ENCODE data around the gene AKAP6.

AKAP6 gene

GRCh38 chr14:32657081-32657480 is 328.0 kb downstream of the AKAP6 start:
- no peak overlapping the region for H2AFZ ChIP-seq (ENCODE audit: low read depth)
- no peaks in the 10 kb centered on the region for H3K79me2 ChIP-seq (ENCODE audit: insufficient read depth, low read depth)
- no peak overlapping the region for H3K4me3 ChIP-seq (IDR thresholded peaks at IDR 0.05; ENCODE audit: insufficient read depth, low read depth, low read length)
- no peaks in the 10 kb centered on the region for H3K36me3 ChIP-seq (ENCODE audit: insufficient read depth)
- H3K27ac ChIP-seq, result no peak overlapping the region
- H3K4me1 ChIP-seq (ENCODE audit: low read depth, poor library complexity, severe bottlenecking), result no peaks in the 10 kb centered on the region
- no peaks in the 10 kb centered on the region for H4K20me1 ChIP-seq (ENCODE audit: insufficient read depth)
- no peak overlapping the region for H3K9ac ChIP-seq
- TF ChIP-seq CTCF (conservative IDR thresholded peaks at IDR 0.05; ENCODE audit: low read depth, low read length), result no peak
- H3K4me2 ChIP-seq, result no peak overlapping the region
- no peaks in the 10 kb centered on the region for H3K27me3 ChIP-seq (ENCODE audit: insufficient read depth, low read depth)

GRCh38 chr14:32661216-32661615 is 332.1 kb downstream of the AKAP6 start:
- Histone ChIP-seq H3K79me2 (ENCODE audit: insufficient read depth, low read depth) (no peaks in the 10 kb centered on the region), H3K27me3 (ENCODE audit: insufficient read depth, low read depth) (no peaks in the 10 kb centered on the region), H2AFZ (ENCODE audit: low read depth) (no peak overlapping the region), H3K4me3 (IDR thresholded peaks at IDR 0.05; ENCODE audit: insufficient read depth, low read depth, low read length) (no peak overlapping the region), H3K4me2 (no peak overlapping the region), H4K20me1 (ENCODE audit: insufficient read depth) (no peaks in the 10 kb centered on the region), H3K4me1 (ENCODE audit: low read depth, poor library complexity, severe bottlenecking) (no peaks in the 10 kb centered on the region), H3K36me3 (ENCODE audit: insufficient read depth) (no peaks in the 10 kb centered on the region), H3K9ac (no peak overlapping the region), H3K27ac (no peak overlapping the region)
- TF ChIP-seq CTCF (conservative IDR thresholded peaks at IDR 0.05; ENCODE audit: low read depth, low read length), result no peak

- H3K27me3 ChIP-seq (ENCODE audit: insufficient read depth, low read depth), result no peaks in the 10 kb centered on the region
- H3K36me3 ChIP-seq (ENCODE audit: insufficient read depth), result no peaks in the 10 kb centered on the region
- H4K20me1 ChIP-seq (ENCODE audit: insufficient read depth), result no peaks in the 10 kb centered on the region
- H3K27ac ChIP-seq, result no peak overlapping the region
- TF ChIP-seq CTCF (conservative IDR thresholded peaks at IDR 0.05; ENCODE audit: low read depth, low read length), result no peak
- H3K79me2 ChIP-seq (ENCODE audit: insufficient read depth, low read depth), result no peaks in the 10 kb centered on the region
- no peak overlapping the region for H3K4me2 ChIP-seq
- no peak overlapping the region for H2AFZ ChIP-seq (ENCODE audit: low read depth)
- H3K4me3 ChIP-seq (IDR thresholded peaks at IDR 0.05; ENCODE audit: insufficient read depth, low read depth, low read length), result no peak overlapping the region
- H3K4me1 ChIP-seq (ENCODE audit: low read depth, poor library complexity, severe bottlenecking), result no peaks in the 10 kb centered on the region
- H3K9ac ChIP-seq, result no peak overlapping the region
These were observed 333.1 kb downstream of the AKAP6 start for GRCh38 chr14:32662211-32662610.

- Histone ChIP-seq H3K4me3 (IDR thresholded peaks at IDR 0.05; ENCODE audit: insufficient read depth, low read depth, low read length) (no peak overlapping the region), H3K36me3 (ENCODE audit: insufficient read depth) (no peaks in the 10 kb centered on the region), H3K9ac (no peak overlapping the region), H4K20me1 (ENCODE audit: insufficient read depth) (no peaks in the 10 kb centered on the region), H3K4me2 (no peak overlapping the region), H3K27ac (no peak overlapping the region), H3K27me3 (ENCODE audit: insufficient read depth, low read depth) (no peaks in the 10 kb centered on the region), H3K79me2 (ENCODE audit: insufficient read depth, low read depth) (no peaks in the 10 kb centered on the region), H3K4me1 (ENCODE audit: low read depth, poor library complexity, severe bottlenecking) (no peaks in the 10 kb centered on the region), H2AFZ (ENCODE audit: low read depth) (no peak overlapping the region)
- no peak for TF ChIP-seq CTCF (conservative IDR thresholded peaks at IDR 0.05; ENCODE audit: low read depth, low read length)
These were observed 337.2 kb downstream of the AKAP6 start for GRCh38 chr14:32666308-32666707.

GRCh38 chr14:32667287-32667686 is 338.2 kb downstream of the AKAP6 start:
- no peak overlapping the region for H3K4me2 ChIP-seq
- no peaks in the 10 kb centered on the region for H3K27me3 ChIP-seq (ENCODE audit: insufficient read depth, low read depth)
- TF ChIP-seq CTCF (conservative IDR thresholded peaks at IDR 0.05; ENCODE audit: low read depth, low read length), result no peak
- H3K9ac ChIP-seq, result no peak overlapping the region
- H3K79me2 ChIP-seq (ENCODE audit: insufficient read depth, low read depth), result no peaks in the 10 kb centered on the region
- no peak overlapping the region for H2AFZ ChIP-seq (ENCODE audit: low read depth)
- H3K4me1 ChIP-seq (ENCODE audit: low read depth, poor library complexity, severe bottlenecking), result no peaks in the 10 kb centered on the region
- H3K36me3 ChIP-seq (ENCODE audit: insufficient read depth), result no peaks in the 10 kb centered on the region
- H3K4me3 ChIP-seq (IDR thresholded peaks at IDR 0.05; ENCODE audit: insufficient read depth, low read depth, low read length), result no peak overlapping the region
- no peak overlapping the region for H3K27ac ChIP-seq
- no peaks in the 10 kb centered on the region for H4K20me1 ChIP-seq (ENCODE audit: insufficient read depth)

All from KMS-11 (cell line).